ENCODE data around the gene ERF.

GRCh38 chr19:42249769-42250168 is 5.2 kb downstream of the ERF start:
- TF ChIP-seq RARB (CRISPR knock-in tag; IDR thresholded peaks at IDR 0.05) = no peak
- no peak for TF ChIP-seq ESRRG (CRISPR knock-in tag; IDR thresholded peaks at IDR 0.05)
- no peak for TF ChIP-seq ZFP3 (CRISPR knock-in tag; IDR thresholded peaks at IDR 0.05)
- TF ChIP-seq POU6F1 (CRISPR knock-in tag; IDR thresholded peaks at IDR 0.05; ENCODE audit: borderline replicate concordance, low read depth) = no peak
- TF ChIP-seq OSR1 (CRISPR knock-in tag; IDR thresholded peaks at IDR 0.05) = no peak
- TF ChIP-seq TCF4 (CRISPR knock-in tag; IDR thresholded peaks at IDR 0.05; ENCODE audit: borderline replicate concordance) = no peak
- TF ChIP-seq ZNF70 (CRISPR knock-in tag; IDR thresholded peaks at IDR 0.05) = no peak
- TF ChIP-seq ZNF565 (CRISPR knock-in tag; conservative IDR thresholded peaks at IDR 0.05; ENCODE audit: low read depth) = no peak
- TF ChIP-seq CREB5 (CRISPR knock-in tag; IDR thresholded peaks at IDR 0.05; ENCODE audit: low read depth) = no peak
- no peak for TF ChIP-seq SNAI2 (CRISPR knock-in tag; IDR thresholded peaks at IDR 0.05)
- TF ChIP-seq ARNTL (CRISPR knock-in tag; IDR thresholded peaks at IDR 0.05; ENCODE audit: borderline replicate concordance, low read depth) = no peak
- no peak for TF ChIP-seq ZFP30 (CRISPR knock-in tag; IDR thresholded peaks at IDR 0.05)

All from SK-N-SH treated with all-trans-retinoic acid at 6 μM for 48 hours (cell line).